K562 (cell line): ENCODE data around the gene BLVRA. TPM values are rescaled to one million over a fixed set of nuclear protein-coding genes. Genes with fewer than 3 reads are reported as not detected.
A peak's percentile ranks its signal among the peaks of the same experiment; 100 is the strongest.

Source experiments
- ATAC-seq: fragments of 200-7000 bp; cut with Tn5 transposase; 3 replicates; pipeline ENCODE4 v1.9.1; 2020; ENCODE audit warnings: moderate library complexity
- BruUV-seq: library from RNA; stranded (reverse); fragments of 400-500 nt; replicated peaks from 2 replicates; lab custom pipeline; 2021; lab: Mats Ljungman, UMichigan
- CTCF ChIA-PET: fragments of 300-600 bp; formaldehyde crosslinking; extraction: SDS; loops from one replicate; lab custom pipeline; 2021; ENCODE audit warnings: low intra/inter-chr PET ratio; lab: Yijun Ruan, JAX
- POLR2A ChIA-PET: fragments of 300-600, 350-650 bp; sonication (Branson Sonifier 250); formaldehyde crosslinking; extraction: SDS; loops from one replicate; lab custom pipeline; 2021; ENCODE audit warnings: antibody characterized with exemption, inconsistent platforms; lab: Yijun Ruan, JAX
- DNase-seq, 4 experiments: peaks; one replicate each; pipeline versions ENCODE4 v3.0.0 to v3.0.0-alpha.2; 2011 to 2018; ENCODE audit warnings: low spot score in 3 of 4, mixed read lengths in 3 of 4; ENCODE audit errors: extremely low read depth in 1 of 4
- FAIRE-seq: peaks from 2 replicates; lab custom pipeline; 2011; peaks lifted over from hg19 to GRCh38; lab: Jason Lieb, UNC
- H2AFZ ChIP-seq: 2 replicates; pipeline ENCODE4 v1.6.0; 2011; ENCODE audit warnings: low read depth, low read length, control low read depth, inconsistent platforms
- H3K27ac ChIP-seq: fragments of 200-600 bp; 3 replicates; pipeline ENCODE4 v1.8.0; 2011; ENCODE audit warnings: low read depth, mild to moderate bottlenecking, control low read depth, inconsistent platforms, low read length, moderate library complexity, mixed read lengths; ENCODE audit errors: extremely low read depth
- H3K27me3 ChIP-seq, 2 experiments: fragments of 300-600 bp in 1 of 2; 2 replicates in 1 of 2; 3 replicates in 1 of 2; pipeline versions ENCODE4 v1.6.0 to v1.8.0; 2011; ENCODE audit warnings: inconsistent platforms in 2 of 2, low read length in 2 of 2, mild to moderate bottlenecking in 1 of 2, mixed read lengths in 1 of 2, moderate library complexity in 1 of 2; ENCODE audit not compliant: control insufficient read depth in 2 of 2, insufficient read depth in 2 of 2
- H3K36me3 ChIP-seq: fragments of 300-600 bp; 3 replicates; pipeline ENCODE4 v1.8.0; 2011; ENCODE audit warnings: mild to moderate bottlenecking, low read length, inconsistent platforms; ENCODE audit not compliant: control insufficient read depth, insufficient read depth
- H3K4me1 ChIP-seq, 2 experiments: fragments of 200-600 bp in 1 of 2; replicated peaks in 1 of 2; 2 replicates in 1 of 2; 3 replicates in 1 of 2; pipeline versions ENCODE4 v1.5.1 to v1.8.0; 2011; ENCODE audit warnings: inconsistent platforms in 2 of 2, low read length in 2 of 2, mild to moderate bottlenecking in 1 of 2, mixed read lengths in 1 of 2, moderate library complexity in 1 of 2; ENCODE audit not compliant: control insufficient read depth in 2 of 2, insufficient read depth in 2 of 2
- H3K4me2 ChIP-seq: 2 replicates; pipeline ENCODE4 v1.6.1; 2011; ENCODE audit warnings: low read length, control low read depth, inconsistent platforms, mixed read lengths; ENCODE audit not compliant: insufficient read depth
- H3K4me3 ChIP-seq: fragments of 200-600 bp; sonication (generic), shearing (Covaris generic); 2 replicates; pipeline ENCODE4 v1.5.1; 2016; ENCODE audit warnings: control low read depth, inconsistent platforms
- H3K79me2 ChIP-seq: fragments of 200-600 bp; 3 replicates; pipeline ENCODE4 v1.8.0; 2011; ENCODE audit warnings: low read length, inconsistent platforms; ENCODE audit not compliant: control insufficient read depth, insufficient read depth
- H3K9ac ChIP-seq, 2 experiments: 2 replicates each; pipeline versions ENCODE4 v1.6.0 to v1.6.1; 2011; ENCODE audit warnings: low read depth in 2 of 2, low read length in 2 of 2, control low read depth in 1 of 2, inconsistent platforms in 1 of 2, mild to moderate bottlenecking in 1 of 2, mixed read lengths in 1 of 2; ENCODE audit not compliant: insufficient read depth in 1 of 2
- H3K9me1 ChIP-seq: one replicate; pipeline ENCODE4 v1.6.0; 2011; ENCODE audit warnings: inconsistent platforms, mild to moderate bottlenecking, low read length, moderate library complexity; ENCODE audit not compliant: control insufficient read depth, insufficient read depth
- H3K9me3 ChIP-seq: replicated peaks from 2 replicates; pipeline ENCODE4 v1.5.1; 2011; ENCODE audit warnings: low read depth, low read length, inconsistent platforms; ENCODE audit not compliant: control insufficient read depth, insufficient read depth
- H4K20me1 ChIP-seq: replicated peaks from 2 replicates; pipeline ENCODE4 v1.6.1; 2011; ENCODE audit warnings: low read length, inconsistent platforms, mixed read lengths; ENCODE audit not compliant: control insufficient read depth, insufficient read depth
- ARID1B ChIP-seq: fragments of 450-650 bp; IDR thresholded peaks from 2 replicates; pipeline ENCODE4 v1.6.1; 2016; ENCODE audit warnings: antibody characterized with exemption, mild to moderate bottlenecking, inconsistent platforms
- BHLHE40 ChIP-seq: IDR thresholded peaks from 2 replicates; pipeline ENCODE4 v1.6.1; 2011; ENCODE audit warnings: low read length, improper control_type of control experiment
- CBFA2T2 ChIP-seq: fragments of 450-650 bp; conservative IDR thresholded peaks from 2 replicates; pipeline ENCODE4 v1.6.1; 2017; ENCODE audit warnings: mild to moderate bottlenecking
- CBFA2T3 ChIP-seq: fragments of 450-650 bp; IDR thresholded peaks from 2 replicates; pipeline ENCODE4 v1.6.1; 2017
- HDAC1 ChIP-seq, 2 experiments: fragments of 450-650 bp; IDR thresholded peaks; 2 replicates each; pipeline ENCODE4 v1.6.1; 2016 to 2017; ENCODE audit warnings: inconsistent platforms in 1 of 2, mild to moderate bottlenecking in 1 of 2, moderate library complexity in 1 of 2
- KAT8 ChIP-seq: fragments of 450-650 bp; IDR thresholded peaks from 2 replicates; pipeline ENCODE4 v1.6.1; 2016; ENCODE audit warnings: low read depth, mild to moderate bottlenecking
- KLF16 ChIP-seq: IDR thresholded peaks from 2 replicates; pipeline ENCODE4 v1.6.1; 2016; ENCODE audit warnings: antibody characterized with exemption
- NR1H2 ChIP-seq: sonication (generic); formaldehyde crosslinking; IDR thresholded peaks from 2 replicates; pipeline ENCODE4 v1.4.0; 2020; ENCODE audit warnings: mild to moderate bottlenecking, missing genetic modification reagents
- NR2C2 ChIP-seq, 2 experiments: fragments of 200-800 bp in 1 of 2; sonication (Bioruptor generic) in 1 of 2; sonication (generic) in 1 of 2; formaldehyde crosslinking in 1 of 2; IDR thresholded peaks; 2 replicates each; pipeline versions ENCODE4 v1.6.1 to v1.8.0; 2016 to 2022; ENCODE audit warnings: mild to moderate bottlenecking in 1 of 2, missing compliant biosample characterization in 1 of 2, missing genetic modification characterization in 1 of 2, missing genetic modification reagents in 1 of 2
- RAD51 ChIP-seq: fragments of 450-650 bp; IDR thresholded peaks from 2 replicates; pipeline ENCODE4 v1.7.1; 2016; ENCODE audit warnings: low read depth, mild to moderate bottlenecking, borderline replicate concordance
- RFX1 ChIP-seq: fragments of 450-650 bp; IDR thresholded peaks from 2 replicates; pipeline ENCODE4 v1.6.1; 2016; ENCODE audit warnings: mild to moderate bottlenecking, moderate library complexity
- TAF15 ChIP-seq: fragments of 200-400 bp; formaldehyde crosslinking; IDR thresholded peaks from 2 replicates; pipeline ENCODE4 v1.6.1; 2017; ENCODE audit warnings: mild to moderate bottlenecking, low read depth, low read length, moderate library complexity
- TFAM ChIP-seq: fragments of 250-450 bp; sonication (Bioruptor Pico); conservative IDR thresholded peaks from 2 replicates; pipeline ENCODE4 v1.5.0; 2021; ENCODE audit warnings: mild to moderate bottlenecking, moderate library complexity
- WGBS: fragments of 100-300 bp; shearing (Covaris generic); methylation state at CpG from one replicate; pipeline ENCODE4 v1.1.6; 2016; ENCODE audit warnings: low coverage, mixed read lengths; ENCODE audit not compliant: insufficient coverage; ENCODE audit errors: missing lambda C conversion rate; 5-methylcytosine and 5-hydroxymethylcytosine counted together
- in situ Hi-C: fragments of 300-500 bp; cut with MboI; formaldehyde crosslinking; loops from 4 replicates; pipeline ENCODE4 v1.15.0; 2018; ENCODE audit warnings: inconsistent platforms, mixed read lengths
- intact Hi-C: fragments of 100-400 bp; cut with micrococcal nuclease; formaldehyde crosslinking; loops from 2 replicates; pipeline ENCODE4 v1.14.2; 2022
- polyA plus RNA-seq, 8 experiments: library from polyadenylated mRNA; depleted of rRNA in 4 of 8; stranded (reverse) in 5 of 8; unstranded in 3 of 8; fragments of >200 nt; fragmentation: Nextera tagmentation in 2 of 8; fragmentation: Illumina TruSeq in 1 of 8; extraction: Ambion mirVana in 2 of 8; extraction: Trizol in 1 of 8; gene quantifications; 2 replicates each; pipeline versions ENCODE4 v1.2.1 to v1.2.3, GENCODE V29; 2011 to 2014; ENCODE audit warnings: inconsistent platforms in 1 of 8, missing spikeins in 1 of 8
- total RNA-seq, 7 experiments: library from RNA; depleted of rRNA in 6 of 7; stranded (reverse); fragments of >200 nt in 6 of 7; fragmentation: Illumina TruSeq in 2 of 7; extraction: Trizol in 2 of 7; gene quantifications; 2 replicates each; pipeline versions ENCODE4 v1.2.1 to v1.2.3, GENCODE V29; 2011 to 2021; ENCODE audit warnings: low replicate concordance in 1 of 7
- TF ChIP-seq, protein P1 (sequence below): fragments of 250-450 bp; sonication (Bioruptor Pico); IDR thresholded peaks from 2 replicates; pipeline ENCODE4 v1.5.0; 2021

The BLVRA gene
- total and polyA plus RNA-seq, 9 of the 15 experiments (the other 6 are each of a cell fraction or from before 2014, with no cell fraction given): 48.5 to 147 (median 61.5) TPM

GRCh38 chr7:43767311-43767710 is 8.8 kb downstream of the BLVRA start:
- no peak for DNase-seq
- intact Hi-C loops (loop anchor here (5.0 kb wide), 2 partner anchors 40 to 45 kb away; partner anchors contain the start of gene COA1), in situ Hi-C loops (no loop called here)
- H3K4me3 ChIP-seq: no peak overlapping the region
- CTCF ChIA-PET: no interaction called here
- no peaks in the 10 kb centered on the region for H3K9me1 ChIP-seq
- no peak for ATAC-seq
- no peaks in the 10 kb centered on the region for H3K9me3 ChIP-seq
- H3K4me1 ChIP-seq: peaks cover 49 to 64% of the 10 kb centered on the region in 2 experiments
- 0 out of 2 replicates have a peak, but pooled peaks cover 3% of the 10 kb centered on the region for H4K20me1 ChIP-seq
- TF ChIP-seq RFX1: peak; percentile 65
- TF ChIP-seq, protein P1, sequence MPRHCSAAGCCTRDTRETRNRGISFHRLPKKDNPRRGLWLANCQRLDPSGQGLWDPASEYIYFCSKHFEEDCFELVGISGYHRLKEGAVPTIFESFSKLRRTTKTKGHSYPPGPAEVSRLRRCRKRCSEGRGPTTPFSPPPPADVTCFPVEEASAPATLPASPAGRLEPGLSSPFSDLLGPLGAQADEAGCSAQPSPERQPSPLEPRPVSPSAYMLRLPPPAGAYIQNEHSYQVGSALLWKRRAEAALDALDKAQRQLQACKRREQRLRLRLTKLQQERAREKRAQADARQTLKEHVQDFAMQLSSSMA (CRISPR knock-in tag): no peak
- POLR2A ChIA-PET: interaction anchor here (0.6 to 3.3 kb wide), 6 partner anchors 8 to 468 kb away, joined by 3 to 13 read pairs (median 3); partner anchors contain the start of genes BLVRA and COA1
- peaks cover 68% of the 10 kb centered on the region for H3K79me2 ChIP-seq
- H3K27ac ChIP-seq: no peak overlapping the region
- FAIRE-seq: no peak
- H2AFZ ChIP-seq: no peak overlapping the region
- peaks cover 11% of the 10 kb centered on the region for H3K36me3 ChIP-seq
- WGBS: 83% methylated on average over 8 of the region's 8 CpGs
- H3K27me3 ChIP-seq: no peaks in the 10 kb centered on the region
- no peak overlapping the region for H3K9ac ChIP-seq
- no peak overlapping the region for H3K4me2 ChIP-seq
- BruUV-seq: no TSS peak

DNA sequence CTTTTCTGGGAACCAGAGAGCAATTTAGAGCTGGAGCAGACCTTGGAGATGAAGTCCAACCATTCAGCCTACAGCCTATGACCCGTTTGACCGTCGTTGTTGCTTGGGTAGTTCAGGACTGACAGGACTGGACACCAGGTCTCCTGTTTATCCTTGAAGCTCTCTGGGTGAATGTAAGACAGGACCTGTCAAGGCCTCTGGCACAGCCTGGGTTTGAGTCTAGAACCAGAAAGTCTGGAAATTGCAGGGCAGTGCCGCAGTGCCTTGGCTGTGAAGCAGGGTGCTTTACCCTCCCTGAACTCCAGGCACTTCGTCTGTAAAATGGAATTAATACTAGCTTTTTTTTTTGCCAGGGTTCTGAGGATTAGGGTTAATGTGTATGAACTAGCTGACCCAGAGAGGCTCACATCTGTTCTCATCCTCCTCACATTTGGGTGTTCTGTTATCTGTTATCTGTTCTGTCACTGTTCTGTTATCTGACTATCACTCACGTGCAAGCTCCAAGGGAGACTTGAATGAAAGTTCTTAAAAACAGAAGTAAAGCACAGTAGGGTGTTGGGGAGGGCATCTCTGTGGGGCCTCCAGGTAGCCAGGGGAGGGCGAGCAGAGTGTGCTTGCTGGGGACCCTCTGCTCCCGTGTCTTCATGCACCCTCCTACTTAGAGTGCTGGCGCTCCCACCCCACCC is 9.9 kb downstream of the BLVRA start:
- Histone ChIP-seq H3K9me1 (no peaks in the 10 kb centered on the region), H3K36me3 (peaks cover 15% of the 10 kb centered on the region), H3K4me2 (peak overlapping the region; percentile 39; the same call in 1 of the 2 replicates), H4K20me1 (0 out of 2 replicates have a peak, but pooled peaks cover 3% of the 10 kb centered on the region), H3K9ac (peak overlapping the region in 1 of 2 experiments; percentile 56; a peak in 1 of 4 replicates), H3K4me1 (peaks cover 45 to 60% of the 10 kb centered on the region in 2 experiments), H3K9me3 (no peaks in the 10 kb centered on the region), H2AFZ (no peak overlapping the region), H3K27me3 (no peaks in the 10 kb centered on the region), H3K27ac (peak overlapping the region; percentile 41; the same call in 1 of the 3 replicates), H3K4me3 (no peak overlapping the region), H3K79me2 (peaks cover 60% of the 10 kb centered on the region)
- in situ Hi-C loops: no loop called here
- no TSS peak for BruUV-seq
- POLR2A ChIA-PET: interaction anchor here (0.6 to 3.3 kb wide), 8 partner anchors 9 to 812 kb away, joined by 3 to 13 read pairs (median 3); partner anchors contain the start of gene BLVRA
- no peak for FAIRE-seq
- intact Hi-C loops: loop anchor here (5.0 kb wide), 2 partner anchors 41 to 44 kb away; partner anchors contain the start of gene COA1
- ATAC-seq: peak; percentile 14
- WGBS: 11% methylated on average over 9 of the region's 9 CpGs
- DNase-seq: peak in 2 of 4 experiments; percentile 18 to 55
- CTCF ChIA-PET: no interaction called here
- TF ChIP-seq BHLHE40 (peak; percentile 94), RAD51 (no peak), ARID1B (peak; percentile 53), CBFA2T3 (peak; percentile 54), KLF16 (peak; percentile 39; the same call in 1 of the 2 replicates), CBFA2T2 (peak; percentile 42), TFAM (CRISPR knock-in tag) (no peak), NR1H2 (CRISPR knock-in tag) (no peak), KAT8 (no peak), TAF15 (no peak), NR2C2 (CRISPR knock-in tag; IDR thresholded peaks at IDR 0.05) (no peak), NR2C2 (tag; IDR thresholded peaks at IDR 0.05) (no peak), HDAC1 (IDR thresholded peaks at IDR 0.05) (peak in 1 of 2 experiments; percentile 27; a peak in 1 of 4 replicates)
